ENCODE measurements around the gene YBX3. TPM values are rescaled to one million over a fixed set of nuclear protein-coding genes. Genes with fewer than 3 reads are reported as not detected.

Gene YBX3
- total RNA-seq, 1 experiment from 2014 or later: 157 TPM

DNA sequence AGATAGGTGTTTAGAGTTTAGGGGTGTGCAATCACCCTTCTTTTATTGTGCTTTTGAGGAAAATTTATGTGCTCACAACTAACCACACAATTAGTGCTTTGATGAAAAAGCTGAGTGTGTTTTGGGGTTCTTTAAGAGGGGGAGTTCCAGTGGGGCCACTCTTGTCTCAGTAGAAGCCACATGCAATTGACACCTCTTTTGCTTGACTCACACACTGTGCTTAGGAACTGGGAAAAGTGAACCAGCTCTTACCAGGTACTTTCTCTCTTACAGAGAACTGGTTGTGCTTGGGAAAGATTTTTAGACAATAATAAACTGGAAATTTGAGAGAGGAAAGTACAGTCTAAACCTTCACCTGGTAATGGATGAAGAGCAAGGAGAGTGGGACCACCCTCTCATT is 12.3 kb upstream of the YBX3 start:
- no peak for DNase-seq
- Histone ChIP-seq H3K27ac (no peak overlapping the region), H3K27me3 (no peaks in the 10 kb centered on the region; the same call in 1 of the 2 replicates), H3K36me3 (no peaks in the 10 kb centered on the region), H3K9me3 (replicated peaks) (no peaks in the 10 kb centered on the region), H3K4me1 (no peaks in the 10 kb centered on the region), H3K4me3 (no peak overlapping the region)

DNA sequence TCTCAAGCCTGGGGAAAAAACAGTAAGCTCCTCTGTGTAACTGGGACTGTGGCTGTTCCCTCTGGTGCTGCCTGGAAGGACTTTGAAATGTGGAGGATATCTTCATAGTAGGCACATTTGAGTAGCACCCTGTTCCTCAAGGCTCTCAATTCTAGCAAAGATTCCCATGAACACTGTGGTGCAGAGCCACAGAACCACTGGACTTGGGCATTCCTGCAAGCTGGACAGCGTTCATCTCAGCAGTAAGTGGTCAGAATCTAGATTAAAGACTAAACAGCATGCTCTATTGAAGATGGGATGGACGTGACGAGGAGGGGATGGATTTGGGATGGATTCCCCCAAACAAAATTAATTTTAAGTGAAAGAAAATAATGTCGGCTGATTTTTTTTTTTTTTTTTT is 9.4 kb upstream of the YBX3 start:
- H3K27me3 ChIP-seq: no peaks in the 10 kb centered on the region; the same call in 1 of the 2 replicates
- H3K36me3 ChIP-seq: no peaks in the 10 kb centered on the region
- DNase-seq: no peak
- H3K4me3 ChIP-seq: no peak overlapping the region
- no peak overlapping the region for H3K27ac ChIP-seq
- no peaks in the 10 kb centered on the region for H3K9me3 ChIP-seq (replicated peaks)
- no peaks in the 10 kb centered on the region for H3K4me1 ChIP-seq

DNA sequence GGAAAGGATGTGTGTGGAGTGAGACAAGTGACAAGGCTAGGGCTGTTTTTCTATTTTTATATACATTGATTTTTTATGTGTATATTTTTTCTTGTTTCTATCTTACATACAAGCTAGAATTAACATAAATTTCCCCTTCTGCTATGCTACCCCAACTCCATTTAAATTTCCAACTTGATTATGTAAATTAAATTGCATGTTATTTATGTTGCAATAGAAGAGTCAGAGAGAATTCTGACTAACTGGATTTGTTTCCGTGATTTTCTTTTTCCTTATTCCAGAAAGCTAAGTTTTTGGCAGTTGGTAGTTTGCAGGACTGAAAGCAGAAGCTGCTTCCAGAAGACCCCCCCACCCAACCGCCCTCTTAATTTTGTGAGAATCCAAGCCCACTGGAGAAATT is 8.9 kb upstream of the YBX3 start:
- no peaks in the 10 kb centered on the region for H3K4me1 ChIP-seq
- H3K27me3 ChIP-seq: no peaks in the 10 kb centered on the region; the same call in 1 of the 2 replicates
- H3K4me3 ChIP-seq: no peak overlapping the region
- no peak for DNase-seq
- H3K36me3 ChIP-seq: no peaks in the 10 kb centered on the region
- no peaks in the 10 kb centered on the region for H3K9me3 ChIP-seq (replicated peaks)
- H3K27ac ChIP-seq: no peak overlapping the region

DNA sequence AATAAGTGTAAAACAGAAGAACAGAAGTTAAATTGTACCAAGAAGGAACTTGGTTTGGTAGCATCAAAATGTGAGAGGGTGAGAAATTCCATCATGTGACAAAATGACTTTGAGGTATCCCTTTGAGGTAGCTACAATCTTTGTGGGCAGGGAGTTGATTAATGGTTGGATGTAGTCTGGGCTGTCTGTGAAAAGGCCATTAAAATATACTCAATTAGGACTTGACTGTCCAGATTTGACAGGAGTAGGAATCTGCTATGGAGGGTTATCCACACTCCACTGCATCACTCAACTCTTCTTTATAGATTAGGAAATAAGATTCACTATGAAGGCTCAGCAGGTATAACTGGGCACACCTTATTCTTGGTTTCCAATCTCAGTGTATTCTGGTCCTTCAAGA is 7.4 kb upstream of the YBX3 start:
- H3K4me1 ChIP-seq: no peaks in the 10 kb centered on the region
- no peak for DNase-seq

DNA sequence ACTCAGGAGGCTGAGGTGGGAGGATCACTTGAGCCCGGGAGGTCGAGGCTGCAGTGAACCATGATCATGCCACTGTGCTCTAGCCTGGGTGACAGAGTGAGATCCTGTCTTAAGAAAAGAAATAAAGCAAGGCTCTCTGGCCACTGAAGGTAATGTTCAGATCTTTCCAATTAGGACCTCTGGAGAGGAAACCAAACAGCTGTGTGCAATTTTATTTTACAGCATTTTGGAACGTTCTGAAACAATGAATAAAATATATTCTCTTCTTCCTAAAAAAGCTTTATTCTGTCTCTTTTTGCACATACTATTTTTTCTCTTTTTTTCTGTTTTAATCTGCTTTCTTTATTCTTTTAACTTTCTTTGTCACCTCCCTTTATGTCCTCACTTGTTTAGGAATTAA is 5.0 kb upstream of the YBX3 start:
- no peak for DNase-seq
- H3K36me3 ChIP-seq: no peaks in the 10 kb centered on the region
- peaks cover 6% of the 10 kb centered on the region; the same call in 1 of the 2 replicates for H3K4me1 ChIP-seq
- no peaks in the 10 kb centered on the region for H3K9me3 ChIP-seq (replicated peaks)
- no peaks in the 10 kb centered on the region; the same call in 1 of the 2 replicates for H3K27me3 ChIP-seq
- no peak overlapping the region for H3K4me3 ChIP-seq
- H3K27ac ChIP-seq: no peak overlapping the region

More for the DNA sequence above, 7.4 kb upstream of the YBX3 start:
- H3K27me3 ChIP-seq: no peaks in the 10 kb centered on the region; the same call in 1 of the 2 replicates
- no peak overlapping the region for H3K4me3 ChIP-seq
- no peaks in the 10 kb centered on the region for H3K9me3 ChIP-seq (replicated peaks)
- no peaks in the 10 kb centered on the region for H3K36me3 ChIP-seq
- no peak overlapping the region for H3K27ac ChIP-seq

DNA sequence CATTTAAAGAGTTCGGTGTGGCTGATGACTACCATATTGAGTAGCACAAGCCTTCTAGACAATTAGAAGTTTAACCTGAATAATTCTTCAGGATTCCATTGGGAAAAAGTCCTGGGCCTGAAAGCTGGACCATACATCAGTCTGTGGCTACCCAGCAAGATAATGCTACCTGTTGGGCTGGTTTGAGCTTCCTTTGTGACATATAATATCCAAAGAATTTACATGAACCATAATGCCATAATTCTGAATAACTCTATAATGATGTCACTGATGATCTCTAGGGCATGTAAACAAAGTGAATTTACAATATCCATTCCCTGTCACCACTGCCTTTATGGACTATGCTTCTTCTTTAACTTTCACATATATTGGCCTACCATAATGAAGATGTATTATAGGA is 3.8 kb upstream of the YBX3 start:
- Histone ChIP-seq H3K4me3 (no peak overlapping the region), H3K27ac (no peak overlapping the region), H3K4me1 (peaks cover 6% of the 10 kb centered on the region; the same call in 1 of the 2 replicates), H3K9me3 (replicated peaks) (no peaks in the 10 kb centered on the region), H3K27me3 (no peaks in the 10 kb centered on the region), H3K36me3 (no peaks in the 10 kb centered on the region)
- DNase-seq: no peak

DNA sequence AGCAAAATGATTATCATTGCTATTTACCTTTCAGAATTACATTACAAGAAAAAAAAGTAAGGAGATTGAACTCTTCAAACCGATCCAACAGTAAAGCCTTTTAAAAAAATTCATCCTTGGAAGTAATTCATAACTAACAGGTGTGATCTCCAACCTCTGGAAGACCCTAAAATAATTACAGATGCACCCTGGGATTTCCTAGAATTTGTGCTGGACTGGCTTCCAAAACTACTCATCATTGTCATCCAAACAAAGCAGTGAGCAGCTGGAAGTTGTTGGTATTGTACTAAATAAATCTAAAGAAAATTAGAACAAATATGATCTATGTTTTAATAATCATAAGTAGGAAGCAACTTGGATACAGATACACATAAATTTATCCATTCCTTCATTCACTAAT is 1.9 kb upstream of the YBX3 start:
- Histone ChIP-seq H3K36me3 (no peaks in the 10 kb centered on the region), H3K27ac (no peak overlapping the region), H3K4me3 (no peak overlapping the region), H3K9me3 (replicated peaks) (no peaks in the 10 kb centered on the region), H3K4me1 (peaks cover 14% of the 10 kb centered on the region), H3K27me3 (no peaks in the 10 kb centered on the region)
- DNase-seq: no peak

DNA sequence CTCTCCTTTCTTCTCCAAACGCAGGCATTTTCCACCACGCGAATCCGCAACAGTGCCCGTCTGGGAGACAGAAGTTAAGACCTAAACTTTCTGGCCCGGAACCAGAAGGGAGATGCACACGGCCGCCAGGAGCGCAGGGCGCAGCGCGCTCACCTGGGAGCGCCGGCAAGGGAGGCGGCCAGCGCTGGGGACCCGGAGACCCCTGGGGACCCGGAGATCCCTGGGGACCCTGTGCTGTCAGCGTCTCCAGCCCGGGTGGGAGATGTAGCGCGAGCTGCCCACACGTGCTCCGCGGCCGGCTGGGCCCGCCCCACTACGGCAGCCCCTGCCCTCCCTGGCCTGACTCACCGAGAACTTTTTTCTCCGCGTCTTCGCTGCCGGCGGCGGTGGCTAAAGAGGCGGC is 620 bp downstream of the YBX3 start:
- DNase-seq: peak in 1 of 2 experiments; percentile 45
- no peaks in the 10 kb centered on the region for H3K36me3 ChIP-seq

DNA sequence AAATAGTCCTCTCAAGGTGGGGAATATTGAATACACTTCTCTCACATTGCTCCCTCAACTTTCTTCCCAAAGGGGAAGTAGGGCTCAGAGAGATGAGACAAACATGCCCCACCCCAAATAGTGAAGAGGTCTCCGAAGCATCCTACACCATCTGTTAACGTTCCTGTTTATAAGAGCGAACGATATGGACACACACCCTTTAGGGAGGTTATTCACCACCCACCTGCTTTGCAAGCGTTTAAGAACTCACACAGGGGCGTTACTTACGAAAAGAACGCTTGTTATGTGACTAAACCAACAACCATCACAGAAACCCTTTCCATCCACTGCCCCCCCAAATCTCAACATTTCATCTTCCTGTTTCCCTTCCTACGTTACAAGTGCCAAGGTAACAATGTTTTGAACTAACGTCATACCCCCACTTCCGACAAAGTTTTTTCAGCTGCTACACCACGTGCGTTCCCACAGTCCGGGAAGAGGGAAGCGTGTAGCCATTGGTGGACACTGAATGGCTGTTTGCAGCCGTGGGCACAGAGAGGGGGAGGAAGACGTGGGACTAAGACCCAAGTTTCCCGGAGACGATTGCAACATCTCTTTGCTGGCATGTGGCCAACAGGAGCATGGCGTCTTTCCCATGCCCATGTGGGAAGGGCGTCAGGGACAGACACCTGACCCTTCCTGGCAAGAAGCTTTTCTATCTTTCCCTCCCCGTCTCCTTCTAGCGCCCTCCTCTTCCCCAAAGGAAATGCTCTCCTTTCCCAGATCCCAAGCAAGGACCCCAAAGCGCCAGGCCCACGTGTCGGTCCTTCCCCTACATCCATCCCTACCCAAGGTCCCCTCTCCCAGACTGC is 1.2 kb downstream of the YBX3 start:
- DNase-seq: peak; percentile 89 to 93
- Histone ChIP-seq H3K9me3 (replicated peaks) (no peaks in the 10 kb centered on the region), H3K27me3 (no peaks in the 10 kb centered on the region), H3K27ac (peak overlapping the region; percentile 90), H3K36me3 (no peaks in the 10 kb centered on the region), H3K4me1 (peaks cover 43% of the 10 kb centered on the region), H3K4me3 (peak overlapping the region; percentile 89)

More for the DNA sequence above, 620 bp downstream of the YBX3 start:
- peak overlapping the region; percentile 89 for H3K4me3 ChIP-seq
- H3K9me3 ChIP-seq (replicated peaks): no peaks in the 10 kb centered on the region
- peaks cover 37% of the 10 kb centered on the region for H3K4me1 ChIP-seq
- peak overlapping the region; percentile 90 for H3K27ac ChIP-seq
- H3K27me3 ChIP-seq: no peaks in the 10 kb centered on the region

DNA sequence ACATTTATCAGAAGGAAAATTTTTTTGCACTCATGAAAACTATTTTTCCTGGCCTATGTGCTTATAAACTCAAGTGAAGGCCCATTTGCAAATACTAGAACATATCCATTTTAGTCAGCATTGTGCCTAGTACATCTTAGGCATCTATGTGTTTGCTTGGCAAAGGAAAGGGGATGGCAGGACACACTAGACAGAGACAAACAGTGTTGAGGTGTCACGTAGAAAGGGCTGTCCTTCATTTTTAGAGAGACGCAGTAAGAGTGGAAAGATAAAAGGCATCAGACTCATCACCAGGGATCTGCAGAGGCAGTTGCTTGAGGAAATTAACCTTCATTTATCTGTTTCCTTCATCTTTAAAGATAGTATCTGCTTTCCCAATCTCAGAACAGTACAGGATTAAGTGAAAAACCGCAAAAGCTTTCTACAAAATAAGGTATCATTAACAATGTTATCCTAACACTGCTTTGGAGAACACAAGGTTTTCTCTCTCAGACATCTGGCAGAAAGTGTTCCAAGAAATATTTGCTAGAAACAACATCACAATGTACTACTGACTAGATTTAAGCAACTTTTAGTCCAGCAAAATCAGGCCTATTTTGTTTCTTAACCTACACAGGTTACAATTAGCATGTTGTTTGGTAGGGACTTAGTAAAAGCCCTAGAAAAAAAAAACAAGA is 2.0 kb downstream of the YBX3 start:
- Histone ChIP-seq H3K4me3 (peak overlapping the region; percentile 89), H3K36me3 (no peaks in the 10 kb centered on the region), H3K27ac (peak overlapping the region; percentile 90), H3K9me3 (replicated peaks) (no peaks in the 10 kb centered on the region), H3K4me1 (peaks cover 47% of the 10 kb centered on the region), H3K27me3 (no peaks in the 10 kb centered on the region)
- no peak for DNase-seq

DNA sequence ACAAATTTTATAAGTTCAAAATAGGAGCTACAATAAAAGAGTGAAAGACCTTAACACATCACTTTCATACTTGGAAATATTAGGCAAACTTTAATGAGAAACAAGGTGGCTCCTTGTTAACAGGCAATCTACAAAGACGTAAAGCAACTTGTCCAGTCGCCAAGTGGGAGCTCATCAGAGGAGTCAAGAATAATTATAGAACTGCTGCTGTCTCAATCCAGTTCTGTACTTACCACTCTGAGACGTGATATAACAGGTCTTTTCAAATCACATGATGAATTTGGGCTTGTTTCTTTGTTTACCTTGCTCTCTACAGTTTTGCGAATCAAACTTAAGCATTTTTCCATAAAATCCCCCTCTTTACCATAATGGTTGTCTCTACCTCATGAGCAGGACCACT is 3.6 kb downstream of the YBX3 start:
- Histone ChIP-seq H3K27me3 (no peaks in the 10 kb centered on the region), H3K27ac (no peak overlapping the region), H3K4me3 (no peak overlapping the region), H3K4me1 (peaks cover 50% of the 10 kb centered on the region), H3K36me3 (peaks cover 10% of the 10 kb centered on the region; the same call in 1 of the 2 replicates), H3K9me3 (replicated peaks) (no peaks in the 10 kb centered on the region)
- no peak for DNase-seq

DNA sequence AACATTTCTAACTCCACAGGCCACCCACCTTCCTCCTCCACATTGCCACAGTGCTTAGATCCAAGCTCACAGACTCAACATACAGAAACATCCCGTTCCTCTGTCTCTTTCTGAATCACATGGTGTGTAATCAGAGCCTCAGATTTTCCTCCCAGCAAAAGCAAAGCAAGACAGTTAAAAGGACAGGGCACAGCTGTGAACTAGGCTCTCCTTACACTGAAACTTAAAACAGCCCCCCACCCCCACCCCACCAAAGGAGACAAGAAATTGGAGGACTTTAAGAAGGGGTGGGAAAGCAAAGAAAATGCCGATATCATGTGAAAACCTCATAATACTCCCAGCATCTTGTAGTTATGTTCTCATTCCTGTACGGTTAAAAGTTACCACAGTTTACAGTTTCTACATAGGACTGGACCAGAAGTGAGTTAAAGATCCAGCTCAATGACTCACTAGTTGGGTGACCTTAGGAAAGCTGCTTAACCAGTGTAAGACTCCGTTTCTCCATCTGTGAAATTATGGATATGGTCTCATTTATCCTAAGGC is 4.8 kb downstream of the YBX3 start:
- no peaks in the 10 kb centered on the region for H3K27me3 ChIP-seq
- peak overlapping the region; percentile 37 for H3K27ac ChIP-seq
- H3K36me3 ChIP-seq: peaks cover 21% of the 10 kb centered on the region
- H3K4me3 ChIP-seq: peak overlapping the region; percentile 30
- peak; percentile 59 to 85 for DNase-seq
- no peaks in the 10 kb centered on the region for H3K9me3 ChIP-seq (replicated peaks)
- peaks cover 44% of the 10 kb centered on the region for H3K4me1 ChIP-seq

DNA sequence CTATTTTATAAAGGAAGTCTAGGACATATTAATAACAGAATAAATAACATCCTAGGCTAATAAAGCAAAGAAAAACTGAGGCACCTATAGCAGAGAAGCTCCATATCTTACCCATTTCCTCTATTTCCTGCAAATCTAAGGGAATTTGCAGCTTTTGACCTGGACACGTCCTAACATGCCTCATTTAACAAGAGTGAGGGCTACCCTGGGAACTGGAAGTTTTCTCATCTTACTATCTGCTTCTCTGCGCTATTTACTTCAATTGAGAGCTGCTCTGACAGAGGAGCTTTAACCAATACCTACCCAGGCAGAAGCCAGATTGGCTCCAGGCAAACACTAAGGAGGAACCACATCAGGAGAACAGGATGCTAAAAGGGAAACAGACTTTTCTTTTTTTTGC is 5.7 kb downstream of the YBX3 start:
- Histone ChIP-seq H3K27ac (peak overlapping the region; percentile 37), H3K27me3 (no peaks in the 10 kb centered on the region), H3K4me3 (no peak overlapping the region), H3K36me3 (peaks cover 28% of the 10 kb centered on the region), H3K9me3 (replicated peaks) (no peaks in the 10 kb centered on the region), H3K4me1 (peaks cover 44% of the 10 kb centered on the region)
- DNase-seq: peak; percentile 4 to 36

DNA sequence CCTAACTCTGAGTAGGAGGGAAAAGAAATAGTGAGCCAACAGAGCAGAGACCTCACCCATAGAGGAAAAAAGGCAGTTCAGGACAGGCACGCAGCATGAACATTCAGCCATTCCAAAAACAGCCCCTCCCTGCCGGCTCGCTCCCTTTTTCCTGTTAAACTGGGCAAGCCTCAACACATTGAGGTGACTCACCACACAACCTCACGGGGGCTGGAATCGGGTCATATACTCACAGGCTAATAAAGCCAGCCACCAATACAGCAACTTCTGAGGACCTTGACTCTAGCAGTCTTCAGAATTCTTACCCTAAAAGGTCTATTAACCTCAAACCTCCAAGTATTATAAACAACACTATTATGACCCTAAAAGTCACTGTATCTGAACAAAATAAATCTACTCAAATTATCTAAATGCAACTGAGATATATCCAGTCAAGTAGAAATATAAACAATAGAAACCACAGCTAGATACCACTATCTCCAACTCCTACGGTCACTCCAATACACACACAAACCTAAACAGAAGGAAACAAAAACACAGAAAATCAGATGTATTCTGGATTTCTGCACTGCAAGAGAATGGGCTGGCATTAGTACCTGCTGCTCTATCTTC is 6.3 kb downstream of the YBX3 start:
- no peaks in the 10 kb centered on the region for H3K27me3 ChIP-seq
- H3K9me3 ChIP-seq (replicated peaks): no peaks in the 10 kb centered on the region
- peak overlapping the region; percentile 37 for H3K27ac ChIP-seq
- H3K4me1 ChIP-seq: peaks cover 44% of the 10 kb centered on the region
- H3K4me3 ChIP-seq: peak overlapping the region; percentile 5; the same call in 1 of the 2 replicates
- DNase-seq: peak; percentile 82 to 86
- H3K36me3 ChIP-seq: peaks cover 34% of the 10 kb centered on the region
